ENCODE data around the gene CLCF1.

The CLCF1 gene

GRCh38 chr11:67356864-67357561 is 16.4 kb downstream of the CLCF1 start:
- H3K4me3 ChIP-seq (ENCODE audit: low read depth, low read length), result no peak overlapping the region
- TF ChIP-seq CTCF (IDR thresholded peaks at IDR 0.05; ENCODE audit: low read depth, low read length), result peak; percentile 92

- H3K4me3 ChIP-seq (ENCODE audit: low read depth, low read length), result no peak overlapping the region
- no peak for TF ChIP-seq CTCF (IDR thresholded peaks at IDR 0.05; ENCODE audit: low read depth, low read length)
Observed at GRCh38 chr11:67356387-67356863, 17.0 kb downstream of the CLCF1 start.

GRCh38 chr11:67355794-67356386 is 17.5 kb downstream of the CLCF1 start:
- H3K4me3 ChIP-seq (ENCODE audit: low read depth, low read length), result no peak overlapping the region

GRCh38 chr11:67355023-67355793 is 18.2 kb downstream of the CLCF1 start:
- H3K4me3 ChIP-seq (ENCODE audit: low read depth, low read length), result peak overlapping the region; percentile 34
- TF ChIP-seq CTCF (IDR thresholded peaks at IDR 0.05; ENCODE audit: low read depth, low read length), result no peak

More at GRCh38 chr11:67355794-67356386, 17.5 kb downstream of the CLCF1 start:
- TF ChIP-seq CTCF (IDR thresholded peaks at IDR 0.05; ENCODE audit: low read depth, low read length), result no peak

- peak overlapping the region; percentile 82 for H3K4me3 ChIP-seq (ENCODE audit: low read depth, low read length)
Observed at GRCh38 chr11:67354075-67355022, 19.0 kb downstream of the CLCF1 start.

More at GRCh38 chr11:67354075-67355022, 19.0 kb downstream of the CLCF1 start:
- no peak for TF ChIP-seq CTCF (IDR thresholded peaks at IDR 0.05; ENCODE audit: low read depth, low read length)

All from WI38 (cell line).